HK-2 (cell line): ENCODE data around the gene BCAR1.
"Not testable (repeated sequence)": the region's sequence is repeated elsewhere in the genome, so short reads cannot be mapped to it uniquely, and the experiment has no call there.

Experiments used
- DNase-seq: peaks from one replicate; pipeline ENCODE4 v3.0.0-alpha.2; 2018; ENCODE audit not compliant: unreplicated experiment

The BCAR1 gene

DNA sequence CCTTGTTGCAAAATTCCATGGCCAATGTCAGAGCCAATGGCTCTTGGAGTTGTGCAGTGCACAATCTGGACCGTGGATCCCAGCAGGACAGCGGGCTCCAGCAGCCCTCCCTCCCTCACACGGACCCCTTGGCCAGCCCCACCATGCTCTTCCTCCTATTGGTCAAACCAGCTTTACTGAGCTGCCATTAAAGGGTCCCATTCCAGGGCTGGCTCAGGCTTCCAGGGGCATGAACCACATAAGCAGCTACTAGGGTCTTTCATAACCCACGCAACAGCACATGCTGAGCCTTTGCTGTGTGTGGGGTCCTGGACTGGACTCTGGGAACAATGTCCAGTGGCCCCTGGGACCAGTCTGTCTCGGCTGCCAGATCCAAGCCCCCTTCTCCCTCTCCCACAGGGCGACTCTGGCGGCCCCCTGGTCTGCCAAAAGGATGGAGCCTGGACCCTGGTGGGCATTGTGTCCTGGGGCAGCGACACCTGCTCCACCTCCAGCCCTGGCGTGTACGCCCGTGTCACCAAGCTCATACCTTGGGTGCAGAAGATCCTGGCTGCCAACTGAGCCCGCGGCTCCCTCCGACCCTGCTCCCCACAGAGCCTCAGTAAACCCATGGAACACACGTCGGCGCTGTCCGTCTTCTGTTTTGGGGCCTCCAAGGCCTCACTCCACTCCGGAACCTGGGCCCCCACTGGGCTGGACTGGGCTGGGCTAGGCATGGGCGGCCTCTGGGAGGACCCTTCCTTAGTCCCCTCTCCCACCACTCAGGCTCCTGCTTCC lies 26.9 kb downstream of the BCAR1 start:
- no peak for DNase-seq

GRCh38 chr16:75223129-75223528 lies 28.3 kb downstream of the BCAR1 start:
- not testable (repeated sequence) for DNase-seq

DNA sequence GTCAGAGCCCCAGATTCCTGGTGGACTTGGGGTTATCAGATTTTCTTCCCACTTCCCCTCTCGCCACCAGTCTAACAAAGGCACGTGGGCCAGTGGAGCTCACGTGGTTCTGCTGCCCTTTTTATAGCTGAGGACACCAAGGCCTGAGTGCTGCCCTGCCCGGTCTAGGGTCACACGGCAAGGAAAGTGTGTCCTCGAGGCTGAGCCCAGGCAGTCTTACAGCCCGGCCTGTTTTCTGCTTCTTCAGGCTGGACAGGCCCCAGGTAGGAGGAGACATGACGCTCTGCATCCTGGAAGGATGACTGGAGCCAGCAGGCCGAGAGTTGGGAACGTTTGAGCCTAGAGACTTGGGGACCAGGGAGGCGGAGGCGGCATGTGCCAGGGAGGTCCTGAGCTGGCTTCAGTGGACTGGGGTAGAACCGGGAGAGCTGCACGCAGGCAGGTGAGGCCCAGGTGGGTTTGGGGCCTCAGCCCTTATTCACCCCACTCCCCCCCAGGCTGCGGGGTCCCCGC lies 29.1 kb downstream of the BCAR1 start:
- no peak for DNase-seq

GRCh38 chr16:75219838-75220237 lies 31.6 kb downstream of the BCAR1 start:
- DNase-seq, result no peak

- DNase-seq, result no peak
These were observed 32.3 kb downstream of the BCAR1 start for GRCh38 chr16:75219088-75219487.

DNA sequence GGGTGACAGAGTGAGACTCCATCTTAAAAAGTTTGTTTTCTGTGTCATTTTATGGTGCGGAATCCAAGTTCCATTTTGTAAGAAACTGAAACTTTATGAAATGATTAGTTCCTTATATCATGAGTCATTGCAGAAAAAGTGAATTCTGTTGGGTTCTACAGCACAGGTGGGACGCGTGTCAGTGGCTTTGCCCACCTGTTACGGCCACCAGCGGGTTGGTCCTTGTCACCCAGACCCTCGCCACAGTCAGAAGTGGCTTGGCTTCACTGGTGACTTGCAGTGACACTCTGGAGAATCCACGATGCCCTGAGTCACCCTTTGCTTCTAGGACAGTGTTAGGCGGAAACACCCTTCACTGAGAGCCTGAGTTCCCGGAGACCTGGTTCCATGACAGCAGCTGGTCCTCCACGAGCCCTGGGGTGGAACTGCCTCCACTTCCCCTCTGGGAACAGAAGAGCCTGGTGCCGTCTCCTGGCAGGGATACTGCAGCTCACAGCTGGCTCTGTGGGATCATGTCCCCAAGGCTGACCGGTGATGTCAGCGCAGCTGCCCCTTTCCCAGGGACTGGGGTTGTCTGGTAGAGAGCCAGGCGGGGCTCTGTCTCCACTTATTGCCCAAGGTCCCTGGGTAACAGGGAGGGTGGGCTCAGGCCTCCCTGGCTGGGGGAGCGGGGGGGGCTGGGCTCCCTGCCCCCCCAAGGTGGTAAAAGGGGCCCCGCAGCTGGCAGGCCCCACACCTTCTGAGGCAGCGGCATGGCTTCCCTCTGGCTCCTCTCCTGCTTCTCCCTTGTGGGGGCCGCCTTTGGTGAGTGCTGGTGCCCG lies 33.0 kb downstream of the BCAR1 start, which contains the start of gene CTRB1:
CTRB1 (plus strand) TSS at position 733 of the 821 bp plus-strand sequence; CDS start at position 753, 20 bp downstream.
- no peak for DNase-seq

GRCh38 chr16:75217389-75217851 lies 34.0 kb downstream of the BCAR1 start:
- DNase-seq, result no peak

DNA sequence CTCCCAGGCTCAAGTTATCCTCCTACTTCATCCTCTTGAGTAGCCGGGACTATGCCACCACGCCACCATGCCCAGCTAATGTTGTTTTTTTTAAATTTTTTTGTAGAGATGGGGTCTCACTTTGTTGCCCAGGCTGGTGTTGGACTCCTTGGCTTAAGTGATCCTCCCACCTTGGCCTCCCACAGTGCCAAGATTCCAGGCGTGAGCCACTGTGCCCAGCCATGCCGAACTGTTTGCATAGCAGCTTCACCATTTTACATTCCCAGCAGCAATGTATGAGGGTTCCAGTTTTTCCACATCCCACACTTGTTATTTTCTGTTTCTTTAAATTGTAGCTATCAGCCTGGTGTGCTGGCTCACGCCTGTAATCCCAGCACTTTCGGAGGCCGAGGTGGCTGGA lies 34.8 kb downstream of the BCAR1 start:
- DNase-seq, result no peak

DNA sequence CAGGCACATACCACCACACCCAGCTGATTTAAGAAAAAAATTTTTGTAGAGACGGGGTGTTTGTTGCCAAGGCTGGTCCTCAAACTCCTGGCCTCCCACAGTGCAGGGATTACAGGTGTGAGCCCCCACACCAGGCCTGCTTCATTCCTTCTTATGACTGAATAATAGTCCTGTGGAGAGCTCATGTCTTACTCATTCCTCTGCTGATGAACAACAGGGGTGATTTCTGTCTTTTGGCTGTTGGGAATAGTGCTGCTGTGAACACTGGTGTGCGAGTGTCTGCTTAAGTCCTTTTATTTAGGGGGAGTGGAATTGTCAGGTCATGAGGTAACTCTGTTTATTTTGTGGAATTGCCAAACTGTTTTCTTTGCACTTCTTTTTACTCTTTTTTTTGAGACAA lies 35.3 kb downstream of the BCAR1 start:
- no peak for DNase-seq

DNA sequence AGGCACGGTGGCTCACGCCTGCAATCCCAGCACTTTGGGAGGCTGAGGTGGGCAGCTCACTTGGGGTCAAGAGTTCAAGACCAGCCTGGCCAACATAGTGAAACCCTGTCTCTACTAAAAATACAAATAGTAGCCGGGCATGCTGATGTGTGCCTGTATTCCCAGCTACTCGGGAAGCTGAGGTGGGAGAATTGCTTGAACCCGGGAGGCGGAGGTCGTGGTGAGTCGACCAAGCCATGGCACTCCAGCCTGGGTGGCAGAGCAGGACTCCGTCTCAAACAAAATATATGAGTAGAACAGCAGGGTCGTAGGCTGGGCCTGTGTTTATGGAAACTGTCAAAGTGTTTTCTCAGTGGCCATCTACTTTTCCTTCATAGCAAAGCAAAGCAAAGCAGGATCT lies 40.1 kb downstream of the BCAR1 start:
- not testable (repeated sequence) for DNase-seq

- DNase-seq, result no peak
These were observed 41.5 kb downstream of the BCAR1 start for GRCh38 chr16:75209944-75210343.

GRCh38 chr16:75209514-75209913 lies 41.9 kb downstream of the BCAR1 start:
- not testable (repeated sequence) for DNase-seq

DNA sequence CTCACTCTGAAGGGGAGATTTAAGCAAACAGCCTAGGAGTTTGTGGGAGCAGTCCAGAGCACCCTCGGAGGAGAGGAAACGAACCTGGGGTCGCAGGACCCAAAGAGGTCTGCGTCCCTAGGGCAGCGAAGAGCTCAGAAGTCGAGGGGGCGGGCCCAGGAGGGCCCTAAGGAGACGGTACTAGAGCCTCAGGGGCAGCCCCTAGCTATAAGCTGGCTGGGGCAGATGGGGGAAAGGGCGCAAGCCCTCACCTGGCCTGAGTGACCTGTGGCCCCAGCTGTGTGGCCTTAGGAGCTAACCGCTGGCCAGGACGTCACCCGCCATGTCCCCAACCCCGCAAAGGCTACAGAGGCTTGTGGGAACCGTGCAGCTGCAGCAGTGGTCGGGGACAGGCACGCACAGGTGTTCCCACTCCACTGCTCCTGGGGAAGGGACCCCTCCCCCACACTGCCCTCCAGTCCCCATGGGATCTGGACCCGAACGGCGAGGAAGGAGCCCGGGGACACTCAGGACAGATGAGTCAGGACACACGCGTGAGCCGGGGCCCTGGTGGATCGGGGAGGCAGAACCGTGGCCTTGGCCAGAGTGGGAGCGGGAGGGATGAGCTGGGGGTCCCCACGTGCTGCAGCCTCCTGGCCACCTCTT lies 42.4 kb downstream of the BCAR1 start:
- DNase-seq, result no peak

GRCh38 chr16:75208242-75208825 lies 43.1 kb downstream of the BCAR1 start:
- no peak for DNase-seq

DNA sequence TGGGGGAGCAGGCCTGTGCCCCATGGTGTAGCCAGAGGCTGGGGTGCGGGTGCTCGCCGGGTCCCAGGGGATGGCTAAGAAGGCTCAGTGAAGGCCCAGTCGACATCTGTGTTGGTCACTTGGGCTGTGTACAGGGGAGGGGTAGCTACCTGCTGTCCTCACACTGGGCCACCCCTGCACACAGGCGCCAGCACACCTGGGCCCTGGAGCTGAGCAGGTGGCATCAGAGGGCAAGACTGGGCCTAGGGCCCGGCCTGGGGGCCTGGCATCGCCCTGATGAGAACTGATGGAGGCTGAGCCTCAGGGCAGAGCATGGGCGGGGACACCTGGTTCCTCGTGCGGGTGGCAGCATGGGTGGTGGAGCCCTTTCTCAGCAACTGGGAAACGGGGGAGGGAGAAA lies 43.6 kb downstream of the BCAR1 start:
- DNase-seq, result no peak

DNA sequence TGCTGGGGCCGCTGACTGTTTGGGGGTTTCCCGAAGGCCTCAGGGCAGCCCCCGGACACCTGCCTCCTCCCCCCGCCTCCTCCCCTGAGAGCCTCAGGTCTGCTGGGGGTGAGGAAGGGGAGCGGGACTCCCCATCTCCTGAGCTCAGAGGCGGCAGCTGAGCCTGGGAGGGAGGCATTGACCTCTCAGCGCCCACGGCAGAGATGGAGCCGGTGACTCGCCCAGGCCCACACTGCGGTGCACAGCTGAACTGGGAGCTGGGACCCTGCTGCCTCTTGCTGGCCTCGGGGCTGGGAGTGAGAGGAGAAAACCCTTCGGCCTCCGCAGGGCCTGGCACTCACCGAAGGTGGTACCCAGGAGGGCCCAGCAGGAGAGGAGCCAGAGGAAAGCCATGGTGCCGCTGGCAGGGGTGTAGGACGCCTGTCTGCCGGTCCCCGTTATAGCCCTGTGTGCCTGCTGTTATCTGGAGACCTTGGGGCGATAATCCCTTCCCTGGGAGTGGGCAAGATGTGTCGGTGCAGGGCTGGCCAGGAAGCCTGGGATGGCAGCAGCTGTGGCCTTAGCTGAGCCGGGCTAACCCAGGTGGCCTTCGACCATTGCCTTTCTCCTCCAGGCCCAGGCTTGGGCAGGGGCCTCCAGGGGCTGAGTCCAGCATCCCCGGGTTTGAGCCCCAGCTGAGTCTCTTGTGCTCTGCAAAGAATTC lies 44.5 kb downstream of the BCAR1 start, which contains the start of gene CTRB2:
CTRB2 (minus strand) TSS at position 413 of the 703 bp plus-strand sequence; CDS start at position 393, 20 bp downstream.
- DNase-seq, result no peak

GRCh38 chr16:75205961-75206748 lies 45.3 kb downstream of the BCAR1 start:
- not testable (repeated sequence) for DNase-seq

- not testable (repeated sequence) for DNase-seq
These were observed 46.0 kb downstream of the BCAR1 start for GRCh38 chr16:75205438-75205837.

DNA sequence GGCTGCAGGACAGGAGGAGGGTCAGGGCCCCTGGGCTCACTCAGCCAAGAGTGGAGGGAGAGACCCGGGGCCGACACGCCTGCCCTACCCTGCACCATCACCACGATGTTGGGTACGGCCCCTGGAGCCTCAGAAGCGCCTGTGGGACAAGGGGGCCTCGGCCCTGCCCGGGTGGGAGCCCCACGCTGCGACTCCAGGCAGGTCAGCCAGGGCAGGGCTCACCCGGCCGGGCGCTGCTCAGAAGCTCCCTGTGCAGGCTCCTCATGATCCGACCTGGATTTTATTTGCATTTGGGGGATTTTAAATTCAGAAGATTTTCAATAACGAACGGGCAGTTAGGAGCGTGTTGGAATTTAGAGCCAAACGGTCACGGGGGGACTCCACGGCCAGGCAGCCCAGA lies 46.5 kb downstream of the BCAR1 start:
- DNase-seq, result not testable (repeated sequence)

- no peak for DNase-seq
These were observed 47.0 kb downstream of the BCAR1 start for GRCh38 chr16:75204410-75204758.
